Keratinocyte (primary cell): ENCODE data around the gene CCSER1.

Source experiments
- CTCF ChIP-seq, 3 experiments: IDR thresholded peaks in 1 of 3; conservative IDR thresholded peaks in 1 of 3; optimal IDR thresholded peaks in 1 of 3; 2 replicates in 2 of 3; 3 replicates in 1 of 3; pipeline versions ENCODE3 to v1.5.1; 2011; ENCODE audit warnings: low read length in 3 of 3, mild to moderate bottlenecking in 3 of 3, moderate library complexity in 2 of 3, control low read depth in 1 of 3, inconsistent platforms in 1 of 3; ENCODE audit not compliant: insufficient read depth in 2 of 3; ENCODE audit errors: extremely low read depth in 1 of 3
- EZH2 ChIP-seq: IDR thresholded peaks from one replicate; pipeline ENCODE4 v1.6.1; 2012; ENCODE audit warnings: inconsistent platforms, mild to moderate bottlenecking, low read length, moderate library complexity

- TF ChIP-seq CTCF (optimal IDR thresholded peaks at IDR 0.05 in 1 of 3, IDR thresholded peaks at IDR 0.05 in 1 of 3, conservative IDR thresholded peaks at IDR 0.05 in 1 of 3; ENCODE audit: extremely low read depth in 1 of 3, insufficient read depth in 2 of 3, low read length in 3 of 3) (no peak), EZH2 (no peak)
Observed at GRCh38 chr4:90234916-90235547, 107.8 kb downstream of the CCSER1 start.
